SK-N-MC (cell line): ENCODE measurements around the gene CPZ.

Experiments
- DNase-seq: peaks from one replicate; pipeline ENCODE4 v3.0.0-alpha.2; 2011; ENCODE audit warnings: low read depth, low spot score
- H3K27ac ChIP-seq: fragments of 200-600 bp; sonication (generic); 2 replicates; pipeline ENCODE4 v1.5.1; 2016; ENCODE audit warnings: mixed run types
- H3K36me3 ChIP-seq: fragments of 200-600 bp; sonication (generic); 2 replicates; pipeline ENCODE4 v1.6.1; 2017; ENCODE audit warnings: antibody characterized with exemption, low read length, mixed read lengths; ENCODE audit not compliant: insufficient read depth
- H3K4me3 ChIP-seq: fragments of 200-600 bp; sonication (generic); 2 replicates; pipeline ENCODE4 v1.5.1; 2016
- H3K9ac ChIP-seq: fragments of 200-600 bp; sonication (generic); 2 replicates; pipeline ENCODE4 v1.8.0; 2017; ENCODE audit warnings: mixed run types, mixed read lengths; ENCODE audit not compliant: insufficient read length
- H3K9me3 ChIP-seq: fragments of 200-600 bp; sonication (generic); 2 replicates; pipeline ENCODE4 v1.6.1; 2017; ENCODE audit warnings: low read depth, mild to moderate bottlenecking, antibody characterized with exemption, low read length, moderate library complexity, mixed read lengths
- EZH2 ChIP-seq: fragments of 200-600 bp; sonication (generic); IDR thresholded peaks from one replicate; pipeline ENCODE4 v1.6.1; 2017; ENCODE audit warnings: antibody characterized with exemption
- FOXP2 ChIP-seq: optimal IDR thresholded peaks from 2 replicates; pipeline ENCODE3; 2011; ENCODE audit warnings: mild to moderate bottlenecking, moderate library complexity; ENCODE audit not compliant: insufficient read depth; ENCODE audit errors: extremely low read length, control extremely low read depth
- POLR2AphosphoS5 ChIP-seq: IDR thresholded peaks from 2 replicates; pipeline ENCODE4 v1.6.1; 2012; ENCODE audit warnings: mild to moderate bottlenecking, low read depth, low read length, borderline replicate concordance

CPZ gene

DNA sequence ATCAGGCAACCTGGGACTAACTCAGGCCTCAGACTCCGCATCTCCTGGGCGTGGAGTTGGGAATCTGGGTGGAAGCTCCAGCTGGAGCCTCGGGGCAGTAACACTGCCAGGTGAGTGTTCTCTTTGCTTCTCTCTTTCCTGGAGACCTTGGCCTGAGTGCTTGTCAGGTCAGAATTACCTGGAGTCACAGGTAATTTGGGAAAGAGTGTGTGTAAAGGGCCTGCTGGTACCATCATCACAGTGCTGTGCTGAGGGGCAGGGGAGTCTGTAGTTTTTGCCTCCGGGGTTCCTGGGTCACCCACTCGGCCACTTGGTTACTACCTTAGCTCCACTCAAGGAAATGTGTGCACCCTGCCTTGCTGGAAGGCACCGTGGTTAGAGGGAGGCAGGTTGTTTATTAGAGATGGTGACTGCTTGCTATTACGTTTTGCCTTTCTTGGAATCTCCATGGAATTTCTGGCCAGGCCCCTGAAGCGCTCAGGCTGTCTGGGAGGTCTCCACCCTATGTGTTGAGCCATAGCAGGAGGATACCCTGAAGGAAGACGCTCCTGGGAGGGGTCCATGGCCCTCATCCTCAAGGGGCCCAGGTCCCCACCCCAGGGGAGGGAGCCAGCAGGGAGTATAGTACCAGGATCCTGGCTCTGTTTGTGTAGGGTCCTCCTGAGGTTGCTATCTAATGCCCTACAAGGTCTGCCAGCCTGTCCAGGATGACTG, 9.5 kb upstream of the CPZ start:
- TF ChIP-seq EZH2 (no peak), POLR2AphosphoS5 (no peak), FOXP2 (no peak)
- H3K4me3 ChIP-seq: no peak overlapping the region
- H3K27ac ChIP-seq: no peak overlapping the region
- H3K36me3 ChIP-seq: no peaks in the 10 kb centered on the region
- no peak overlapping the region for H3K9ac ChIP-seq
- no peak for DNase-seq
- H3K9me3 ChIP-seq: no peaks in the 10 kb centered on the region

DNA sequence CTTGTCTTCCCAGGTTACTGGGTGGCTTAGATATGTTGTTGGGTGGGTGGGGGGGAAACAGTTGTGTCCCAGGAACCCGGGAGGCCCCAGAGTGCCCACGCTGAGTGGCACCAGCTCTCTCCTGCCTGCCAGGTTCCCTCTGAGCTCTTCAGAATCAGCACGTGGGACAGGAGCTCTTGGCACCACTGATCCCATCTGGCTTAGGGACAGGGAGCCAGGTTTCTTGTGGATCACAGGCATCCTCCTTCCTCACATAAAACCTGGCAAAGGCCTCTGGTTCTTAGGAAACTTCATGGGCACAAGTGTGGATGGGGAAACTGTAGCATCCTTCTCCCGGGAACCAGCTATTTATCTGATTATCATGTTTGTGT, 8.9 kb upstream of the CPZ start:
- H3K27ac ChIP-seq: no peak overlapping the region
- no peak for TF ChIP-seq FOXP2
- TF ChIP-seq EZH2: no peak
- no peak for TF ChIP-seq POLR2AphosphoS5

DNA sequence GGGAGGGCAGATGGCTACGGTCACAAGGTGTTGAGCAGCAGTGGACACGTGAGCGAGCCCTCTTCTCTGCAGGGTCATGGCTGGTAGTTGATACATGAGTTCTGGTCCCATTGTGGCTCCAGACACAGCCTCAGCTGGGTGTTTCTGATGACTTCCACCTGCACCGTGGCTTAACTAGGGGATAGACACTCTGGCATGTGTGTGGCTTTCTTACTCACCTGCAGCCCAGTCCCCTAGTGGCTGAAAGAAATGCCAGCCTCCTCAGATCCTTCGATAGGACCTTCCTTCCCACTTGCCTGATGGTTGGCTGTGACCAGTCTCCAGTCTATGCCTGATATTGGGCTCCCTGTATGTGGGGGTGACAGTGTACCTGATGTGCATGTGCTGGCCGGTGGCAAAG, 7.4 kb upstream of the CPZ start:
- Histone ChIP-seq H3K27ac (no peak overlapping the region), H3K9me3 (no peaks in the 10 kb centered on the region), H3K9ac (no peak overlapping the region), H3K4me3 (no peak overlapping the region), H3K36me3 (no peaks in the 10 kb centered on the region)
- TF ChIP-seq FOXP2 (no peak), POLR2AphosphoS5 (no peak), EZH2 (no peak)
- no peak for DNase-seq

More for the DNA sequence above, 8.9 kb upstream of the CPZ start:
- no peak overlapping the region for H3K9ac ChIP-seq
- no peak overlapping the region for H3K4me3 ChIP-seq
- no peaks in the 10 kb centered on the region for H3K36me3 ChIP-seq
- no peaks in the 10 kb centered on the region for H3K9me3 ChIP-seq
- DNase-seq: no peak

DNA sequence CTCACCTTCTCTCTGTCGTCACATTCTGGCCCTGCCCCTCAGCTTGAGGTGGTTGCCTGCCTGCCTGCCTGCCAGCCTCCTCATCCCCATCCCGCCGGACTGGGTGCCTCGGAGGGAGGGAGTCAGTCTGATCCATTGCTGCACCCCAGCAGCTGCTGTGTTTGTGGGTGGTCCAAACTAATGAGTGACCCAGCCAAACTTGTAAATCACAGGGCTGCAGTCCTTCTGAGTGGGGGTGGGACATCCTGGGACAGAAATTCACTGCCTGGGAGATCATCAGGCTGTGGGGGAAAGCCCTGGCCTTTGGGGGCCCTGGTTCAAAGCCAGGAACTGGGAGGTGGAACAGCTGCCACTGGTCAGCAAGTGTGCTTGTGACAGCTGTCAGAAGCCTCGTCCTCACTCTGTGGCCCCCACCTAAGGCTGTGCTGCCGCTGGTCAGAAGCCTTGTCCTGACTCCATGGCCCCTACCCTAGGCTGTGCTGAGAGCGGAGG, 6.8 kb upstream of the CPZ start:
- no peaks in the 10 kb centered on the region for H3K36me3 ChIP-seq
- H3K27ac ChIP-seq: no peak overlapping the region
- no peak for TF ChIP-seq EZH2
- TF ChIP-seq POLR2AphosphoS5: no peak
- TF ChIP-seq FOXP2: no peak
- H3K9me3 ChIP-seq: no peaks in the 10 kb centered on the region
- no peak for DNase-seq
- H3K9ac ChIP-seq: no peak overlapping the region
- H3K4me3 ChIP-seq: no peak overlapping the region

DNA sequence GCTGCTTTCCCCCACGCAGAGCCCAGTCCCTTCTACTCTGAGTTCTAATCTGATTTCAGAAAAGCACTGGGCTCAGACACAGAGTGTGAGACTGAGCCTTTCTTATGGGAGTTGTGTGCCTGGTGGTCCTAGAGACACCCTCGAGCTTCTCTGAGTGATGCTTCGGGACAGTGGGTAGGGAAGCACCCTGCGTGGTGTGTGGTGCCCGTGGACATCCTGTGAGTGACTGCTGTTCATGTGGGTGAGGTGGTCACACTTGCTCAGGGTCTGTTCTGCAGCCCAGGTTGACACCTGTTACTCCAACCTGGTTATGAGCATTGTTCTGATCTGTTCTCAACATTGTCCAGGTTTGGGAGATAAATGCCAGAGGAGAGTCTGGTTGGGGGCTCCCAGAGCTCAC, 6.3 kb upstream of the CPZ start:
- Histone ChIP-seq H3K4me3 (no peak overlapping the region), H3K9me3 (no peaks in the 10 kb centered on the region), H3K9ac (no peak overlapping the region), H3K36me3 (no peaks in the 10 kb centered on the region), H3K27ac (no peak overlapping the region)
- DNase-seq: no peak
- TF ChIP-seq EZH2 (no peak), FOXP2 (no peak), POLR2AphosphoS5 (no peak)

DNA sequence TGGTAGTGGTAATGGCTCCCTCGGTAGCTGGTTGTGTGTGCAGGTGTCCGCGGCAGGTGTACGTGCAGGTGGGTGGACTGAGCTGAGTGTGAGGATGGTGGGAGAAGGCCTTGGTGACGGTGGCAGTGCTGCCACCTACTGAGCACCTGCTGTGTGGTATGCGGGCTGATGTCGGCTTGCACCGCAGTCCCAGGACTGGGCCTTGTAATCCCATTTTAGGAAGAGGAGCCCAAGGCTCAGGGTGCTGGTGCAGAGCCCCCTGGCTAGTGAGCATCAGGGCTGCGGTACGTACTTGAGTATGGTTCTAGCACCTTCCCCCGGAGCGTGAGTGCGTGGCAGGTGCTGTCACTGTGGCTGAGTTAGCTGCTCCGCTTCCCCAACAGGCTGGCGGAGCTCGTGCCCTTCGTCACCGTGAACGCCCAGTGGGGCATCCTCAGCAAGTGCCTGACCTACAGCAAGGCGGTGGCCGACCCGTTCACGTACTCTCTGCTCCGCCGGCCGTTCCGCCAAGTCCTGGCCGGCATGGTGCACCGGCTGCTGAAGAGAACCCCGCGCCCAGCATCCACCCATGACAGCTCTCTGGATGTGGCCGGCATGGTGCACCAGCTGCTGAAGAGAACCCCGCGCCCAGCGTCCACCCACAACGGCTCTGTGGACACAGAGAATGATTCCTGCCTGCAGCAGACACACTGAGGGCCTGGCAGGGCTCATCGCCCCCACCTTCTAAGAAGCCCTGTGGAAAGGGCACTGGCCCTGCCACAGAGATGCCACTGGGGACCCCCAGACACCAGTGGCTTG, 5.7 kb upstream of the CPZ start:
- no peak overlapping the region for H3K4me3 ChIP-seq
- no peak overlapping the region for H3K27ac ChIP-seq
- H3K9me3 ChIP-seq: no peaks in the 10 kb centered on the region
- H3K36me3 ChIP-seq: no peaks in the 10 kb centered on the region
- no peak for DNase-seq
- no peak overlapping the region for H3K9ac ChIP-seq
- TF ChIP-seq FOXP2 (no peak), POLR2AphosphoS5 (no peak), EZH2 (no peak)

DNA sequence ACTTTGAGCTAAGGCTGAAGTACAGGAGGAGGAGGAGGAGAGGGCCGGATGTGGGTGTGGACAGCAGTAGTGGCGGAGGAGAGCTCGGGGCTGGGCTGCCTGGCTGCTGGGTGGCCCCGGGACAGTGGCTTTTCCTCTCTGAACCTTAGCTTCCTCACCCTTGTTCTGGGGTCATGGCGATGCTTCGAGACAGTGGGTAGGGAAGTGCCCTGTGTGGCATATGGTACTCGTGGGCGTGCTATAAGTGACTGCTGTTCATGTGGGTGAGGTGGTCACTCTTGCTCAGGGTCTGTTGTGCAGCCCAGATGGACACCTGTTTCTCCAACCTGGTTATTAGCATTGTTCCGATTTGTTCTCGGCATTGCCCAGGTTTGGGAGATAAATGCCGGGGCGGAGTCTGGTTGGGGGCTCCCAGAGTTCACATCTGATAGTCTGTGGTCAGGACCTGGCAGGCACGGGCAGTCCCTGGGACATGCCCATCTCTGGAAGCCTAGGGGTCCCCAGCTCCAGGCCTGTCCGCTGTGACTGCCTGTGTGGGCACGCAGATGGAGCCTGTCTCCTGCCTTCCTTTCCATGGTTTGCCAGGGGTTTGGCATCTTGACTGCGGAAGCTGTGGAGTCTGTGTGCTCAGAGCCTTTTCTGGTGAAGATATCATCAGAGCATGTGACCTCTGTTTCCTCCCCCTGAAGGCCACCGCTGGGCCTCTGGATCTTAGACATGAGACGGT, 4.9 kb upstream of the CPZ start:
- no peak overlapping the region for H3K27ac ChIP-seq
- no peaks in the 10 kb centered on the region for H3K9me3 ChIP-seq
- no peaks in the 10 kb centered on the region for H3K36me3 ChIP-seq
- no peak for TF ChIP-seq POLR2AphosphoS5
- TF ChIP-seq FOXP2: no peak
- no peak for TF ChIP-seq EZH2
- DNase-seq: no peak
- no peak overlapping the region for H3K9ac ChIP-seq
- no peak overlapping the region for H3K4me3 ChIP-seq

DNA sequence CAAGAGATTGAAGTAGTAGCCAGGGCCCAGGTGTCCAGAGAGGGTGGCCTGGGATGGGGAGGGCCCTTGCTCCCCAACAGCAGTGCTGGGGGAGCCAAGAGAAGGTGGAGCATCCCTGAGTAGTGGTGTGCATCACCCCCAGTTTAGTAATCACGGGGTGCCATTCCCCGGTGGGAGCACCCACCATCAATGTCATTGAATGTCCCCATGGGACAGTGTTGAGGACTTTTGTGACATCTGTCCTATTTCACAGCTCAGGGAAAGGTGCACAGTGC, 4.4 kb upstream of the CPZ start:
- Histone ChIP-seq H3K9me3 (no peaks in the 10 kb centered on the region), H3K9ac (no peak overlapping the region), H3K4me3 (no peak overlapping the region), H3K36me3 (no peaks in the 10 kb centered on the region), H3K27ac (no peak overlapping the region)
- no peak for DNase-seq
- no peak for TF ChIP-seq FOXP2
- TF ChIP-seq EZH2: no peak
- no peak for TF ChIP-seq POLR2AphosphoS5
